WERI-Rb-1 (cell line): ENCODE data around the gene NOX4.

Experiments used
- DNase-seq: peaks from one replicate; pipeline ENCODE4 v3.0.0-alpha.2; 2020
- H3K27ac ChIP-seq: fragments of 250-450 bp; sonication (Bioruptor Pico); 2 replicates; pipeline ENCODE4 v1.5.1; 2020; ENCODE audit warnings: mild to moderate bottlenecking, moderate library complexity
- H3K27me3 ChIP-seq: fragments of 250-450 bp; sonication (Bioruptor Pico); 2 replicates; pipeline ENCODE4 v1.5.1; 2021; ENCODE audit warnings: mild to moderate bottlenecking, low read depth, moderate library complexity; ENCODE audit not compliant: insufficient read depth, severe bottlenecking
- H3K36me3 ChIP-seq: fragments of 250-450 bp; sonication (Bioruptor Pico); 2 replicates; pipeline ENCODE4 v1.5.1; 2020; ENCODE audit warnings: mild to moderate bottlenecking, moderate library complexity
- H3K4me3 ChIP-seq: 2 replicates; pipeline ENCODE4 v1.5.1; 2011; ENCODE audit warnings: low read depth, mild to moderate bottlenecking, control low read depth, low read length
- H3K9me3 ChIP-seq: fragments of 250-450 bp; sonication (Bioruptor Pico); 2 replicates; pipeline ENCODE4 v1.5.1; 2021; ENCODE audit warnings: mild to moderate bottlenecking, moderate library complexity; ENCODE audit not compliant: severe bottlenecking
- TF ChIP-seq, protein P1 (sequence below): IDR thresholded peaks from 2 replicates; pipeline ENCODE4 v1.5.1; 2011; ENCODE audit warnings: low read depth, mild to moderate bottlenecking, control low read depth, inconsistent platforms, low read length

The NOX4 gene

DNA sequence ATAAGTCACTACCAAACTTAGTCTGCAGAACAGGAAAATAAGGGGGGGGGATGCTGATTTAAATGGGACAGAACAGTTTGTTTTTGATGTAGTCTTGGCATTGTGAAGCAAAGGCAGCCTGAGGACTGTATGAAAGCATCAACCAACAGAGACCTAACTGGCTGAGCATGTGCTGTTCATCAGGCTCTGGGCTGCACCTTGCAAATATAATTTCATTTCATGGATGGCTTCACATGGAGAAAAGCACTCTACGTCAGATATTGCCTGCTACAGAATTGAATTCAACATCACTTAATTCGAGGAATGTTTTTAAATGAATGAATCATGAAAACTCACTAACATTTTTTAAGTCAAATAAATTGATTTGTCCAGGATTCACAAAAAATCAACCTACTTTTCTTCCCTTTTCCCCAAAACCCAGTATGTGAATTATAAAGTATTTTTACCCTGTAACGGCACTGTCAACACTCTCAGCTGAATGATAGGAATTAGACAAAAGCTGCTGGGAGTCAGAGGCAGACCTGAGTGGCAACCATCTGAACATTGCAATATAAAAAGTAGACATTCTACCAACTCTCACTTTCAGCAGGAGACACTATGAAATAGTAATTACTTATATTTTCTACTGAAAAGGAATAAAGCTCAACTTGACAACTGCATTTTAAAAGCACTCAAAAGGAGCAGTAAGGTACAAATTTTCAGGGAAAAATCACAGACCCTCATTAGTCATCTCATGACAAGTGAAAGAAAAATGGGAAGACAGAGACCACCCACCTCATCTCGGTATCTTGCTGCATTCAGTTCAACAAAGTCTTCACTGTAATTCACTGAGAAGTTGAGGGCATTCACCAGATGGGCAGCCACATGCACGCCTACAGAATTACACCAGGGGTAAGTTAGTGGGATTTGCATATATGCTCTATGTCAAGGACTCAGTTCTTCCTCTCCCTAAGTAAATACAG, 47.5 kb downstream of the NOX4 start:
- DNase-seq: no peak
- Histone ChIP-seq H3K9me3 (no peaks in the 10 kb centered on the region), H3K36me3 (no peaks in the 10 kb centered on the region)

DNA sequence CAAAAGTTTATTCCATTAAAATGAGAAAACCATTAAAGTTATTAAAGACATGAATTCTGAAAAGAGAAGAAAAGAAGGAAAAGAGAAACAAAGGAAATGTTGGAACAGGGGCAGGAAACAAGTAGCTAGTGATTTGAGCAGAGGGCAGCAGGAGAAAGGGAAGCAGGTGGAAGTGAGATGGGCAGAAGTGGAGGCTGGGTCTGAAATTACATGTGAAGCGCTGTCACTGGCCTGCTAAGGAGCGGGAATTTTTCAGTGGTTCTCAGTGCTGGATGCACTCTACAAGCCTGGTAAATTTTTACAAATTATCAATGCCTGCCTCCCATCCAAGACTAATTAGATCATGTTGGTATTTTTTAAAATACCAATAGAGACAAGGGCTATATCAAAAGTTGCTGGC, 48.4 kb downstream of the NOX4 start:
- H3K36me3 ChIP-seq: no peaks in the 10 kb centered on the region
- DNase-seq: no peak
- H3K27ac ChIP-seq: no peak overlapping the region
- no peaks in the 10 kb centered on the region for H3K9me3 ChIP-seq
- TF ChIP-seq, protein P1, sequence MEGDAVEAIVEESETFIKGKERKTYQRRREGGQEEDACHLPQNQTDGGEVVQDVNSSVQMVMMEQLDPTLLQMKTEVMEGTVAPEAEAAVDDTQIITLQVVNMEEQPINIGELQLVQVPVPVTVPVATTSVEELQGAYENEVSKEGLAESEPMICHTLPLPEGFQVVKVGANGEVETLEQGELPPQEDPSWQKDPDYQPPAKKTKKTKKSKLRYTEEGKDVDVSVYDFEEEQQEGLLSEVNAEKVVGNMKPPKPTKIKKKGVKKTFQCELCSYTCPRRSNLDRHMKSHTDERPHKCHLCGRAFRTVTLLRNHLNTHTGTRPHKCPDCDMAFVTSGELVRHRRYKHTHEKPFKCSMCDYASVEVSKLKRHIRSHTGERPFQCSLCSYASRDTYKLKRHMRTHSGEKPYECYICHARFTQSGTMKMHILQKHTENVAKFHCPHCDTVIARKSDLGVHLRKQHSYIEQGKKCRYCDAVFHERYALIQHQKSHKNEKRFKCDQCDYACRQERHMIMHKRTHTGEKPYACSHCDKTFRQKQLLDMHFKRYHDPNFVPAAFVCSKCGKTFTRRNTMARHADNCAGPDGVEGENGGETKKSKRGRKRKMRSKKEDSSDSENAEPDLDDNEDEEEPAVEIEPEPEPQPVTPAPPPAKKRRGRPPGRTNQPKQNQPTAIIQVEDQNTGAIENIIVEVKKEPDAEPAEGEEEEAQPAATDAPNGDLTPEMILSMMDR: no peak
- no peaks in the 10 kb centered on the region for H3K27me3 ChIP-seq
- H3K4me3 ChIP-seq: no peak overlapping the region

More for the DNA sequence above, 47.5 kb downstream of the NOX4 start:
- Histone ChIP-seq H3K27ac (no peak overlapping the region), H3K27me3 (no peaks in the 10 kb centered on the region), H3K4me3 (no peak overlapping the region)
- TF ChIP-seq, protein P1: no peak

DNA sequence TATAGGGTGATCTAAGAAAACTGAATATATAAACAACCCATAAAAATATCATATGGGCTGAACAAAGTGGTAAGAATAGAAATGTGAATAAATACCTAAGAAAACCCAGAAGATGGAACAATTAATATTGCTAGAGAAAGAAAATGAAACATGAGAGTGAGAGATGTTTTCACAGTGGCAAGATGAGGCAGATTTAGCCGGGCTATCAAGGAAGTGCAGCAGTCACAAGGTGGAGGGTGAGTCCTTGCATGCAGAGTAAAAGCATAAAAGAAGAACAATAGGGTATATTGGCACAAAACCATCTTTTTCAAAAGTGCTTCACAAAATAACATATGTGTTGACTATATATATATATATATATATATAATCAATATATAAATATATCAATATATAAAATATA, 49.6 kb downstream of the NOX4 start:
- no peak overlapping the region for H3K4me3 ChIP-seq
- no peak for DNase-seq
- H3K36me3 ChIP-seq: no peaks in the 10 kb centered on the region
- TF ChIP-seq, protein P1: no peak
- H3K27ac ChIP-seq: no peak overlapping the region
- no peaks in the 10 kb centered on the region for H3K27me3 ChIP-seq
- no peaks in the 10 kb centered on the region for H3K9me3 ChIP-seq

DNA sequence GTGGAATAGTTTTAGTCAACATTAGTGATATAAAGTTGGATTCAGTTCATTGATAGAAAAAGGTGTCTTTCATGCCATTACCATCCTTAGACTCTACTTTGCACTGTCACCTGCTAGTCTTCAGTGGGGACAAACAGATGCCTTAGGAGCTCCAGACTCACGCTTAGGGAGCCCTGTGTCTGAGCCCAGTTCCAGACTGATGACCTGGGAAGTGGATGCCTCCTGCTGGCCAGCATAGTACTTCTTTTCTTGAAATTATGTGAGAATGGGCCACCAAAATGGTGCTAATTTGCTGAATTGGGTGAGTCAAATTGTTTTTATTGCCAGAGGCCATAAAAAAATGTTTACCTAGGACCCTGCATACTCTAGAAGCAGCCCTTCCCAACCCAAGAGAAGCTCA, 53.9 kb downstream of the NOX4 start:
- no peak for DNase-seq
- H3K4me3 ChIP-seq: no peak overlapping the region

DNA sequence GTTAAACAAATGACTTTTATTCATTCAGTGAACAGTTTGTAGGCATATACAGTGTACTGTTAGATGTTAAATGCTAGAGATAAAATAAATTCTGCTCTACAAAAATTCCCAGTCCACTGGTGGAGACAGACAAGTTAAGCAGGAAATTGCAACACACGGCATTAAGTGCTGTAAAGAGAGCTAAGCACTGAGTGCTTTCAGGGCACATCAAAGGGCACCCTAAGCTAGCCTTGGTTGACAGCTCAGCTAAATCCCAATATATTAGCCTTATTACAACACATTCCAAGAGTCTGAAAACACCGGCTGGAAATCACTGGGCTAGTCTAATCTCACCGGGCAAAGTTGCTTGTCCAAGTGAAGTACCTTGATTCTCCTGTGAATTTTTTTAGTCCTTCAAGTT, 55.1 kb downstream of the NOX4 start:
- Histone ChIP-seq H3K27me3 (no peaks in the 10 kb centered on the region), H3K27ac (no peak overlapping the region), H3K9me3 (no peaks in the 10 kb centered on the region), H3K4me3 (no peak overlapping the region), H3K36me3 (no peaks in the 10 kb centered on the region)
- TF ChIP-seq, protein P1: no peak
- DNase-seq: peak; percentile 66

More for the DNA sequence above, 53.9 kb downstream of the NOX4 start:
- Histone ChIP-seq H3K27ac (no peak overlapping the region), H3K9me3 (no peaks in the 10 kb centered on the region), H3K27me3 (no peaks in the 10 kb centered on the region), H3K36me3 (no peaks in the 10 kb centered on the region)
- TF ChIP-seq, protein P1: 0 out of 2 replicates have a peak, but pooled peaks have one; percentile 21
